Measurements from ENCODE around the gene RARG.

The RARG gene

DNA sequence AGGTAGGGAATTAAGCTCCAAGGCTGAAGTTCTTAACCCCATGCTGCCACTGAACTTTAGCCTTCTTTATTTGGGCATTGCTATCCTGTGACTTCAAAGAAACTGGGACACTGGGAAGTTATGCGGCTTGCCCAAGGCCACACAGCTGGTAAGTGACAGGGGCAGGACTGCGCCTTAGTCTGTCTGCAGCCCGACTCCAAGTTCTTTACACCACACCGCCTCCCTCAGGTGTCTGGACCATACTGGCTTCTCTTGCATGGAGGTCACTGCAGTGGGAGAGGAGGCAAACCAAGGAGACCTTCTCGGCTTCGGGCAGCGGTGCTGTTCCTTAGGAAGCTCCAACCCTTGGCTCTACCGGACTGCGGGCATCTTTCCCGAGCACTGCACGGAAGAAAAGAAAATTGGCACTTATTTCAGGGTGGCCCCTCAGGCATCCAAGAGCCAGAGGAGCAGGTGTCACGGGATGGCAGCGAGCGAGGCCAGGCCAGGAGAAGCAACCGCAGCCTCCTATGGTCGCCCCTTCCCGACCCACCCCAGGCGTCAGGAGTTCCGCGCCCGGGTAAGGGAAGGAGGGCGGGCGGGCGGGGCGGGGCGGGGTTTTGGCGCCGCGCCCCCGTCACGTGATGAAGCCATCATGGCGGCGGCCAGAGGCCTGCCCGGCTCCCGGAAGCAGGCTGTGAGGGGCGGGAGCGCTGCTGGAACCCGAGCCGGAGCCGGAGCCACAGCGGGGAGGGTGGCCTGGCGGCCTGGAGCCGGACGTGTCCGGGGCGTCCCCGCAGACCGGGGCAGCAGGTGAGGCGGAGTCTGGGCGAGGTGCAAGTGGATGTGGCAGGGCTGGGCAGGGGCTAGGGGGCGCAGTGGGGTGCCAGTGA lies 19.7 kb upstream of the RARG start (continued):
- TF ChIP-seq, protein P1, sequence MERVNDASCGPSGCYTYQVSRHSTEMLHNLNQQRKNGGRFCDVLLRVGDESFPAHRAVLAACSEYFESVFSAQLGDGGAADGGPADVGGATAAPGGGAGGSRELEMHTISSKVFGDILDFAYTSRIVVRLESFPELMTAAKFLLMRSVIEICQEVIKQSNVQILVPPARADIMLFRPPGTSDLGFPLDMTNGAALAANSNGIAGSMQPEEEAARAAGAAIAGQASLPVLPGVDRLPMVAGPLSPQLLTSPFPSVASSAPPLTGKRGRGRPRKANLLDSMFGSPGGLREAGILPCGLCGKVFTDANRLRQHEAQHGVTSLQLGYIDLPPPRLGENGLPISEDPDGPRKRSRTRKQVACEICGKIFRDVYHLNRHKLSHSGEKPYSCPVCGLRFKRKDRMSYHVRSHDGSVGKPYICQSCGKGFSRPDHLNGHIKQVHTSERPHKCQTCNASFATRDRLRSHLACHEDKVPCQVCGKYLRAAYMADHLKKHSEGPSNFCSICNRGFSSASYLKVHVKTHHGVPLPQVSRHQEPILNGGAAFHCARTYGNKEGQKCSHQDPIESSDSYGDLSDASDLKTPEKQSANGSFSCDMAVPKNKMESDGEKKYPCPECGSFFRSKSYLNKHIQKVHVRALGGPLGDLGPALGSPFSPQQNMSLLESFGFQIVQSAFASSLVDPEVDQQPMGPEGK (tag by site-specific recombination; IDR thresholded peaks at IDR 0.05), result peak; percentile 78
- peak; percentile 78; the same call in 1 of the 2 replicates for TF ChIP-seq ZNF2 (tag by site-specific recombination; IDR thresholded peaks at IDR 0.05)
- TF ChIP-seq, protein P2, sequence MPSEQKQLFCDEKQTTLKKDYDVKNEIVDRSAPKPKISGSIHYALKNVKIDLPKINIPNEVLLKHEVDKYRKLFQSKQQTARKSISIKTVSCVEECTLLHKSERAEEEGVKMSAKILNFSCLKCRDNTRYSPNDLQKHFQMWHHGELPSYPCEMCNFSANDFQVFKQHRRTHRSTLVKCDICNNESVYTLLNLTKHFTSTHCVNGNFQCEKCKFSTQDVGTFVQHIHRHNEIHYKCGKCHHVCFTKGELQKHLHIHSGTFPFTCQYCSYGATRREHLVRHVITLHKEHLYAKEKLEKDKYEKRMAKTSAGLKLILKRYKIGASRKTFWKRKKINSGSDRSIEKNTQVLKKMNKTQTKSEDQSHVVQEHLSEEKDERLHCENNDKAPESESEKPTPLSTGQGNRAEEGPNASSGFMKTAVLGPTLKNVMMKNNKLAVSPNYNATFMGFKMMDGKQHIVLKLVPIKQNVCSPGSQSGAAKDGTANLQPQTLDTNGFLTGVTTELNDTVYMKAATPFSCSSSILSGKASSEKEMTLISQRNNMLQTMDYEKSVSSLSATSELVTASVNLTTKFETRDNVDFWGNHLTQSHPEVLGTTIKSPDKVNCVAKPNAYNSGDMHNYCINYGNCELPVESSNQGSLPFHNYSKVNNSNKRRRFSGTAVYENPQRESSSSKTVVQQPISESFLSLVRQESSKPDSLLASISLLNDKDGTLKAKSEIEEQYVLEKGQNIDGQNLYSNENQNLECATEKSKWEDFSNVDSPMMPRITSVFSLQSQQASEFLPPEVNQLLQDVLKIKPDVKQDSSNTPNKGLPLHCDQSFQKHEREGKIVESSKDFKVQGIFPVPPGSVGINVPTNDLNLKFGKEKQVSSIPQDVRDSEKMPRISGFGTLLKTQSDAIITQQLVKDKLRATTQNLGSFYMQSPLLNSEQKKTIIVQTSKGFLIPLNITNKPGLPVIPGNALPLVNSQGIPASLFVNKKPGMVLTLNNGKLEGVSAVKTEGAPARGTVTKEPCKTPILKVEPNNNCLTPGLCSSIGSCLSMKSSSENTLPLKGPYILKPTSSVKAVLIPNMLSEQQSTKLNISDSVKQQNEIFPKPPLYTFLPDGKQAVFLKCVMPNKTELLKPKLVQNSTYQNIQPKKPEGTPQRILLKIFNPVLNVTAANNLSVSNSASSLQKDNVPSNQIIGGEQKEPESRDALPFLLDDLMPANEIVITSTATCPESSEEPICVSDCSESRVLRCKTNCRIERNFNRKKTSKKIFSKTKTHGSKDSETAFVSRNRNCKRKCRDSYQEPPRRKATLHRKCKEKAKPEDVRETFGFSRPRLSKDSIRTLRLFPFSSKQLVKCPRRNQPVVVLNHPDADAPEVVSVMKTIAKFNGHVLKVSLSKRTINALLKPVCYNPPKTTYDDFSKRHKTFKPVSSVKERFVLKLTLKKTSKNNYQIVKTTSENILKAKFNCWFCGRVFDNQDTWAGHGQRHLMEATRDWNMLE (tag by site-specific recombination; conservative IDR thresholded peaks at IDR 0.05; ENCODE audit: low read depth), result no peak; the same call in 1 of the 2 replicates
- TF ChIP-seq, protein P3, sequence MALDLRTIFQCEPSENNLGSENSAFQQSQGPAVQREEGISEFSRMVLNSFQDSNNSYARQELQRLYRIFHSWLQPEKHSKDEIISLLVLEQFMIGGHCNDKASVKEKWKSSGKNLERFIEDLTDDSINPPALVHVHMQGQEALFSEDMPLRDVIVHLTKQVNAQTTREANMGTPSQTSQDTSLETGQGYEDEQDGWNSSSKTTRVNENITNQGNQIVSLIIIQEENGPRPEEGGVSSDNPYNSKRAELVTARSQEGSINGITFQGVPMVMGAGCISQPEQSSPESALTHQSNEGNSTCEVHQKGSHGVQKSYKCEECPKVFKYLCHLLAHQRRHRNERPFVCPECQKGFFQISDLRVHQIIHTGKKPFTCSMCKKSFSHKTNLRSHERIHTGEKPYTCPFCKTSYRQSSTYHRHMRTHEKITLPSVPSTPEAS (tag by site-specific recombination; IDR thresholded peaks at IDR 0.05), result no peak
- no peak for TF ChIP-seq ZNF561 (tag by site-specific recombination; IDR thresholded peaks at IDR 0.05; ENCODE audit: borderline replicate concordance)
- 0 out of 2 replicates have a peak, but pooled peaks have one; percentile 21 for TF ChIP-seq WT1 (tag by site-specific recombination; IDR thresholded peaks at IDR 0.05)
- TF ChIP-seq OSR2 (tag by site-specific recombination; IDR thresholded peaks at IDR 0.05), result no peak; the same call in 1 of the 2 replicates
- peak; percentile 71 for TF ChIP-seq YY1 (tag by site-specific recombination; IDR thresholded peaks at IDR 0.05)
- TF ChIP-seq ZNF302 (tag by site-specific recombination; IDR thresholded peaks at IDR 0.05; ENCODE audit: low read depth), result no peak
- TF ChIP-seq ZNF521 (tag by site-specific recombination; IDR thresholded peaks at IDR 0.05), result no peak
- peak; percentile 85 for TF ChIP-seq ZIC2 (tag by site-specific recombination; IDR thresholded peaks at IDR 0.05)
- TF ChIP-seq, protein P4, sequence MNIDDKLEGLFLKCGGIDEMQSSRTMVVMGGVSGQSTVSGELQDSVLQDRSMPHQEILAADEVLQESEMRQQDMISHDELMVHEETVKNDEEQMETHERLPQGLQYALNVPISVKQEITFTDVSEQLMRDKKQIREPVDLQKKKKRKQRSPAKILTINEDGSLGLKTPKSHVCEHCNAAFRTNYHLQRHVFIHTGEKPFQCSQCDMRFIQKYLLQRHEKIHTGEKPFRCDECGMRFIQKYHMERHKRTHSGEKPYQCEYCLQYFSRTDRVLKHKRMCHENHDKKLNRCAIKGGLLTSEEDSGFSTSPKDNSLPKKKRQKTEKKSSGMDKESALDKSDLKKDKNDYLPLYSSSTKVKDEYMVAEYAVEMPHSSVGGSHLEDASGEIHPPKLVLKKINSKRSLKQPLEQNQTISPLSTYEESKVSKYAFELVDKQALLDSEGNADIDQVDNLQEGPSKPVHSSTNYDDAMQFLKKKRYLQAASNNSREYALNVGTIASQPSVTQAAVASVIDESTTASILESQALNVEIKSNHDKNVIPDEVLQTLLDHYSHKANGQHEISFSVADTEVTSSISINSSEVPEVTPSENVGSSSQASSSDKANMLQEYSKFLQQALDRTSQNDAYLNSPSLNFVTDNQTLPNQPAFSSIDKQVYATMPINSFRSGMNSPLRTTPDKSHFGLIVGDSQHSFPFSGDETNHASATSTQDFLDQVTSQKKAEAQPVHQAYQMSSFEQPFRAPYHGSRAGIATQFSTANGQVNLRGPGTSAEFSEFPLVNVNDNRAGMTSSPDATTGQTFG (tag by site-specific recombination; IDR thresholded peaks at IDR 0.05; ENCODE audit: borderline replicate concordance), result no peak
- TF ChIP-seq ZNF433 (tag by site-specific recombination; IDR thresholded peaks at IDR 0.05; ENCODE audit: low read depth), result no peak
- TF ChIP-seq ZNF16 (tag by site-specific recombination; IDR thresholded peaks at IDR 0.05; ENCODE audit: low read depth), result no peak
- TF ChIP-seq ZNF341 (tag by site-specific recombination; IDR thresholded peaks at IDR 0.05; ENCODE audit: low read depth), result peak; percentile 34; the same call in 1 of the 2 replicates
- TF ChIP-seq ZNF133 (tag by site-specific recombination; IDR thresholded peaks at IDR 0.05), result no peak
- peak; percentile 83 for TF ChIP-seq YY2 (tag by site-specific recombination; IDR thresholded peaks at IDR 0.05)
- TF ChIP-seq, protein P5, sequence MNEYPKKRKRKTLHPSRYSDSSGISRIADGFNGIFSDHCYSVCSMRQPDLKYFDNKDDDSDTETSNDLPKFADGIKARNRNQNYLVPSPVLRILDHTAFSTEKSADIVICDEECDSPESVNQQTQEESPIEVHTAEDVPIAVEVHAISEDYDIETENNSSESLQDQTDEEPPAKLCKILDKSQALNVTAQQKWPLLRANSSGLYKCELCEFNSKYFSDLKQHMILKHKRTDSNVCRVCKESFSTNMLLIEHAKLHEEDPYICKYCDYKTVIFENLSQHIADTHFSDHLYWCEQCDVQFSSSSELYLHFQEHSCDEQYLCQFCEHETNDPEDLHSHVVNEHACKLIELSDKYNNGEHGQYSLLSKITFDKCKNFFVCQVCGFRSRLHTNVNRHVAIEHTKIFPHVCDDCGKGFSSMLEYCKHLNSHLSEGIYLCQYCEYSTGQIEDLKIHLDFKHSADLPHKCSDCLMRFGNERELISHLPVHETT (tag by site-specific recombination; IDR thresholded peaks at IDR 0.05), result 0 out of 2 replicates have a peak, but pooled peaks have one; percentile 59
- TF ChIP-seq, protein P6, sequence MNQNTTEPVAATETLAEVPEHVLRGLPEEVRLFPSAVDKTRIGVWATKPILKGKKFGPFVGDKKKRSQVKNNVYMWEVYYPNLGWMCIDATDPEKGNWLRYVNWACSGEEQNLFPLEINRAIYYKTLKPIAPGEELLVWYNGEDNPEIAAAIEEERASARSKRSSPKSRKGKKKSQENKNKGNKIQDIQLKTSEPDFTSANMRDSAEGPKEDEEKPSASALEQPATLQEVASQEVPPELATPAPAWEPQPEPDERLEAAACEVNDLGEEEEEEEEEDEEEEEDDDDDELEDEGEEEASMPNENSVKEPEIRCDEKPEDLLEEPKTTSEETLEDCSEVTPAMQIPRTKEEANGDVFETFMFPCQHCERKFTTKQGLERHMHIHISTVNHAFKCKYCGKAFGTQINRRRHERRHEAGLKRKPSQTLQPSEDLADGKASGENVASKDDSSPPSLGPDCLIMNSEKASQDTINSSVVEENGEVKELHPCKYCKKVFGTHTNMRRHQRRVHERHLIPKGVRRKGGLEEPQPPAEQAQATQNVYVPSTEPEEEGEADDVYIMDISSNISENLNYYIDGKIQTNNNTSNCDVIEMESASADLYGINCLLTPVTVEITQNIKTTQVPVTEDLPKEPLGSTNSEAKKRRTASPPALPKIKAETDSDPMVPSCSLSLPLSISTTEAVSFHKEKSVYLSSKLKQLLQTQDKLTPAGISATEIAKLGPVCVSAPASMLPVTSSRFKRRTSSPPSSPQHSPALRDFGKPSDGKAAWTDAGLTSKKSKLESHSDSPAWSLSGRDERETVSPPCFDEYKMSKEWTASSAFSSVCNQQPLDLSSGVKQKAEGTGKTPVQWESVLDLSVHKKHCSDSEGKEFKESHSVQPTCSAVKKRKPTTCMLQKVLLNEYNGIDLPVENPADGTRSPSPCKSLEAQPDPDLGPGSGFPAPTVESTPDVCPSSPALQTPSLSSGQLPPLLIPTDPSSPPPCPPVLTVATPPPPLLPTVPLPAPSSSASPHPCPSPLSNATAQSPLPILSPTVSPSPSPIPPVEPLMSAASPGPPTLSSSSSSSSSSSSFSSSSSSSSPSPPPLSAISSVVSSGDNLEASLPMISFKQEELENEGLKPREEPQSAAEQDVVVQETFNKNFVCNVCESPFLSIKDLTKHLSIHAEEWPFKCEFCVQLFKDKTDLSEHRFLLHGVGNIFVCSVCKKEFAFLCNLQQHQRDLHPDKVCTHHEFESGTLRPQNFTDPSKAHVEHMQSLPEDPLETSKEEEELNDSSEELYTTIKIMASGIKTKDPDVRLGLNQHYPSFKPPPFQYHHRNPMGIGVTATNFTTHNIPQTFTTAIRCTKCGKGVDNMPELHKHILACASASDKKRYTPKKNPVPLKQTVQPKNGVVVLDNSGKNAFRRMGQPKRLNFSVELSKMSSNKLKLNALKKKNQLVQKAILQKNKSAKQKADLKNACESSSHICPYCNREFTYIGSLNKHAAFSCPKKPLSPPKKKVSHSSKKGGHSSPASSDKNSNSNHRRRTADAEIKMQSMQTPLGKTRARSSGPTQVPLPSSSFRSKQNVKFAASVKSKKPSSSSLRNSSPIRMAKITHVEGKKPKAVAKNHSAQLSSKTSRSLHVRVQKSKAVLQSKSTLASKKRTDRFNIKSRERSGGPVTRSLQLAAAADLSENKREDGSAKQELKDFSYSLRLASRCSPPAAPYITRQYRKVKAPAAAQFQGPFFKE (tag by site-specific recombination; IDR thresholded peaks at IDR 0.05; ENCODE audit: borderline replicate concordance), result no peak
- no peak for TF ChIP-seq ZNF10 (tag by site-specific recombination; IDR thresholded peaks at IDR 0.05)

All from HEK293 (cell line).